MV-4-11 (cell line): ENCODE results near the gene MRTFB.

ENCODE experiments used
- DNase-seq: peaks from one replicate; lab custom pipeline; 2025; lab: John Stamatoyannopoulos, UW

The MRTFB gene

DNA sequence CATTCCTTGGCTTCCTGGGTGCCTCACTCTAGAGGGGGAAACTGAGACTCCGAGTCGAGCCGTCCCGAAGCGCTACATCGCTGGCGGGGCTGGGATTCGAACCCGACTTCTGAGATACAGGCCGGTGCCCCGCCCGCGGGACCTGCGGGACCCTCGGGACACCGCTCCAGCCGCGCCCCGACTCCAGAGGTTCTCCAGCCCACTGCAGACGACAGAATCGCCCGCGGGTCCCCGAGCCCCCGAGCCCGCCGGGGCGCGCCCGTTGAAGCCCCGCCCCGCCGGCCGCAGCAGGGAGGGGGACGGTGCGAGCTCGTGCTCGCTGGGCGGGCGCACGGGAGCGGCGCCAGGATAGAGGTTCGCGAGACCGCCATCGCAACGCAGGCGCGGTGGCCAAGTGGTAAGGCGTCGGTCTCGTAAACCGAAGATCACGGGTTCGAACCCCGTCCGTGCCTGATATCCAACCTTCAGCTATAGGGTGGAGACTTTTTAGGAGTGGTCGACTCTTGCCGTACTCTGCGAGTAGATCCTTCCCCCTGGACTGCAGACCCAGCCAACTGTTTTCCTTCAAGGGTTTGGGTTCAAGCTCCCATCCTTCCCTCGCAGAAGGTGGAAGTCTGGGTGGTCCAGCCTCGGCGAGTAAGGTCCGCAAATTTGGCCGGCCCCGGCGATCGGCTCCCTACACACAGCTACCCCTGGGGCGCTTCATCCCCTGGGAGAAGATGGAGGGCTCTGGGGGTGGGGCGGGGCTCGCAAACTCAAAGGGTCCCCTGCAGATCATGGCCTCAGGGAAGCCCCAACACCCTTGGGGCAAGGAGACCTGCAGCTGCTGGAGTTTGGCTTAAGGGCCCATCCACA is 214.6 kb downstream of the MRTFB start:
- peak; percentile 92 for DNase-seq

DNA sequence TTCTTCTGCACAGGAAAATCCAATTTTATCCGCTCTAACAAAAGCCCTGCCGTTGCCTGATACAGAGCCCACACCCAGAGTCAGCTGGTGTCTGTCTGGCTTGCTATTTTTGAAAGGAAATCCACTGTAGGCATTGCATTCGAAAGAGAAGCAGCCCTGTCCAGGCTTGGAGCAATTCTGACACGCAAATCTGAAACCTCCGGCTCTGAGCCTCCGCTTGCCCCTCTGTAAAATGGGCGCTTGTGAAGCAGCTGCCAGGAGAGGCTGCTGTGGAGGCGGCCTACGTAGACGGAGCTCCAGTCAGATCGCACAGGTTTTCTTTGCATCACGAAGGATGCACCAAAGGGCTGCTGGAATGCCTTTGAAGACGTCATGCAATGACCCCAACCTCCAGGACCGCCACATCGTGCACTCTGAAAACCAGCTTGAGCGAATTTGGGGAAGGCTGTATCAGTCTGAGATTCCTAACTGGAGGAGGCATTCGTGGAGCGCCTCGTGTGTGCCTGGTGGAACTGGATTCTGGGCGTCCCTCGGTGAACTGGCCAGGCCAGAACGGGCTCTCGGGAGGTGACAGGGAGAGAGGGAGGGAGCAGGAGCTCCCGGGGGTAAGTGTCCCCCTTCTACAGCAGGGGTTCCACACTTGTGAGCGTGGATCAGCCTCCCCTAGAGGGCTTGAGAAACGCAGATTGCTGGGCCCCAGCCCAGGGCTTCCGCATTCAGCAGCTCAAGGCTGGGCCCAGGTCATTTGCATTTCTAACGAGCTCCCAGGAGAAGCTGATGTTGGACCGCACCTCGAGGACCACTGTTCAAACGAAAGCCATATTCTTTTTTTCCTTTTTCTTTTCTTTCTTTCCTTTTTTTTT is 215.5 kb downstream of the MRTFB start:
- no peak for DNase-seq

DNA sequence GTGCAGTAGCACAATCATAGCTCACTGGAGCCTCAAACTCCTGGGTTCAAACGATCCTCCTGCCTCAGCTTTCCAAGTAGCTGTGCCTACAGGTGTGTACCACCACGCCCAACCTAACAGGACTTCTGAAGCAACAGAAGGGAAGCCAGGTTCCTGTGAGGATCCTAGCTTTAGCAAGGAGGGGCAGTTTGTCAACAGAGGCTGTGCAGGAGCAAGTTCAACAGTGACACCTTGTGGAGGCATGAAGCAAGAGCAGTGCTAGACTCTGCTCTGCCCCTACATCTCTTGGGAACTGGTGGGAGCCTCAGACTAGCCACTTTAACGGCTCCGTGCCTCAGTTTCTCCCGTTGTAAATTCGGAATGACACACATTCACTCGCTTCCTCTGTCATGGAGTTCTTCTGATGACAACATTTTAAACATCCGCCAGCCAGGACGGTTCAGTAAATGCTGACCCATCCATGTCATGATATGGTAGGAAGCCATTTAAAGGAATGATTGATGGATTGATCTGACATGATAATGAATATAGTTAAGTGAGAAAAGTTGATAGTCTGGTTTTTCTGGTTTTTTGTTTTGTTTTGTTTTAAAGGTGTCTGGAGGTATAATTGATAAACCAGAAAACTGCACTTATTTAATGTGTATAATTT is 218.7 kb downstream of the MRTFB start:
- DNase-seq, result peak; percentile 21

DNA sequence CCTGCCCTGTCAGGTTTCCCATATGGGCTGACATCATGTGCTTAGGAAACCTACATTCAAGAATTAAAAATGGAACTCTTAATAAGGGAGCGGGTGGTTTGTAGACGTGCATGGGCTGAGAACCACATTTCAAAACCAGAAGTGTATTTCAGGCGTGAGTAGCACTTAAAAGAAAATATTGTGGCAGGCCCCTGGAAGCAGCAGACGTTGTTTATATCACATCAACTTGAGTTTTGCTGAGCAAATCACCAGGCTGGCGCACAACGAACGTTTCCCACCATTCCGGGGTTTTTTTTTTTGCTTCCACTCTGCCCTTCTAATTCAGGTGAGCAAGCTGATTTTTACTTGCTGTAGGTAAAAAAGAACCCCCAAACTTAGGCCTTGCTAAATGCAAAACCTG is 220.2 kb downstream of the MRTFB start:
- DNase-seq, result no peak

DNA sequence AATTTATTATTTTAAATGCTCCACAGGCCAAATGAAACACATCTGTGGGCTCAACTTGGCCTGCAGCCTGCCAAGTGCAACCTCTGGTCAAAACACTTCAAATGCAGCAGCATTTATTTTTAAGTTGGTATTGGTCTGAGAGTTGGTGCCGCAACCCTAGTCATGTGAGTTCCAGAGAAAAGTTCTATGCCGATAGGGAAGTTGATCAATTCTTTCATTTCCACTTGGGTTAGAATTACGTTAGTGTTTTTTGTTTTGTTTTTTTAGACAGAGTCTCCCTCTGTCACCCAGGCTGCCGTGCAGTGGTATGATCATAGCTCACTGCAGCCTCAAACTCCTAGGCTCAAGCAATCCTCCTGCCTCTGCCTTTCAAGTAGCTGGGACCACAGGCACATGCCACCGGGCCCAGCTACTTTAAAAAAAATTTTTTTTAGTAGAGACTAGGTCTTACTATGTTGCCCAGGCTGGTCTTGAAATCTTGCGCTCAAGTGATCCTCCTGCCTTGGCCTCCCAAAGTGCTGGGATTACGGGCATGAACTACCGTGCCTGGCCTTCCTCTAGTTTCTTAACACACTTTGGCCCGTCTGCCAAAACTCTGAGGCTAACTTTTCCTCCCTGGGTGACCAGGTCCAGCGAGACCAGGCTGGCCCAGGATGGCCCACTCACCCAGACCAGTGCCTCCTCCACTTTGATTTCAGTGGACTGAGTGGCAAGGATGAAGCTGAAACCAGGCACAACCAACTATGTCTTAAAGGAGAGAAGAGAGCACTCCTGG is 221.1 kb downstream of the MRTFB start:
- peak; percentile 82 for DNase-seq

DNA sequence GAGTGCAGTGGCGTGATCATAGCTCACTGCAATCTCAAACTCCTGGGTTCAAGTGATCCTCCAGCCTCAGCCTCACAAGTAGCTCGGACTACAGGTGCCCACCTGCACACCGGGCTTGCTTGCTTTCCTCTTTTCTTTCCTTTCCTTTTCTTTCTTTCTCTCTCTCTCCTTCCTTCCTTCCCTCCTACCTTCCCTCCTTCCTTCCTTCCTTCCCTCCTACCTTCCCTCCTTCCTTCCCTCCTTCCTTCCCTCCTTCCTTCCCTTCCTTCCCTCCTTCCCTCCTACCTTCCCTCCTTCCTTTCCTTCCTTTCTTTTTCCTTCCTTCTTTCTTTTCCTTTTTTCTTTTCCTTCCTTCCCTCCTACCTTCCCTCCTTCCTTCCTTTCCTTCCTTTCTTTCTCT is 225.5 kb downstream of the MRTFB start:
- no peak for DNase-seq

DNA sequence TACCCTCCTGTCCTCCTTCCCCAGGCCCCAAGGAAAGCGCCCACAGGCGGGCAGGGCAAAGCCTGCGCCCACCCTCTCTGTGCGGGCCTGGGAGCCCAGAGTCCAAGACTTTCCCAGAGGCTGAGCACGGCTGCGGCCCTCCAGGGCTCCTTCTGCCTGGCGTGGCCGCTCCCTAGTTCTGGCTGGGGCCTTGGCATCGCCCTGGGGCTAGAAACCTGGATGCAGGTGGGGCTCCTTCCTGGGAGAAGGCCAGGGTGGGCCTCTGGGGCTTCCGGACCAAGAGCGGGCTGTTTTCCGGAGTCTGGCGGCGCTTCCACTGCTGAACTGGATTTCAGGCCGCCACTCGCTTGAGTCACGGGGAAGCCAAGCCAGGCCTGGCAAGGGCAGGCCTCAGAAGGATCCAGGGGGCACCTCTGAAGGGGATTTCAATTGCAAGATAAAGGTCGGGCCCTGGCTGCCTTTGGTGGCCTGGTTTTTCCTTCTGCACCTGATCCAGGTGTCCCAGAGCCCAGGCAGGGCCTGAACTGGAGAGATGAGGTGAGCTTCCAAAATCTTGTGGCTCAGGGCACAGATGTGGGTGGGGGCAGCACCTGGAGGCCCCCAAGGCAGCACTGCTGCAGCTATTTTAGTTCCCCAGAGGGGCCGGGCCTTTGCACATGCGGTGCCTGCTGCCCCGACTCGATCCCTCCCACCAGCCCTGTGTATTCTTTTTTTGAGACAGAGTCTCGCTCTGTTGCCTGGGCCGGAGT is 227.4 kb downstream of the MRTFB start:
- DNase-seq, result no peak

DNA sequence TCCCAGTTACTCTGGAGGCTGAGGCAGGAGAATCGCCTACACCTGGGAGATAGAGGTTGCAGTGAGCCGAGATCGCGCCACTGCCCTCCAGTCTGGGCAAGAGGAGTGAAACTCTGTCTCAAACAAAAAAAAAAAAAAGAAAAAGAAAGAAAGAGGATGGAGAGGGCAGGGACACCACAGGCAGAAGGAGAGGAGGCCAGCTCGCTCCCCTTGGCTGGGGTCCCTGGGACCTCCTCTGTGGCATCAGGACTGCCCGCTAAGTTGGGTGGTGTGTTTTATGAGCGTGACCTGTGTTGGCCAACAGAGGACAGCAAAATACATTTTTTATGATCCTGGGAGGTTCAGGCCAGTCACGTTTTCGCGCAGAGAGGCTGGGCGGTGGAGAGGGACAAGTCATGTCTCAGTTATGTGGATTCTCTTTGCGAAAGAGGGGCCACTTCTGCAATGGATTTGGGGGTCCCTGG is 229.6 kb downstream of the MRTFB start:
- peak; percentile 27 for DNase-seq

DNA sequence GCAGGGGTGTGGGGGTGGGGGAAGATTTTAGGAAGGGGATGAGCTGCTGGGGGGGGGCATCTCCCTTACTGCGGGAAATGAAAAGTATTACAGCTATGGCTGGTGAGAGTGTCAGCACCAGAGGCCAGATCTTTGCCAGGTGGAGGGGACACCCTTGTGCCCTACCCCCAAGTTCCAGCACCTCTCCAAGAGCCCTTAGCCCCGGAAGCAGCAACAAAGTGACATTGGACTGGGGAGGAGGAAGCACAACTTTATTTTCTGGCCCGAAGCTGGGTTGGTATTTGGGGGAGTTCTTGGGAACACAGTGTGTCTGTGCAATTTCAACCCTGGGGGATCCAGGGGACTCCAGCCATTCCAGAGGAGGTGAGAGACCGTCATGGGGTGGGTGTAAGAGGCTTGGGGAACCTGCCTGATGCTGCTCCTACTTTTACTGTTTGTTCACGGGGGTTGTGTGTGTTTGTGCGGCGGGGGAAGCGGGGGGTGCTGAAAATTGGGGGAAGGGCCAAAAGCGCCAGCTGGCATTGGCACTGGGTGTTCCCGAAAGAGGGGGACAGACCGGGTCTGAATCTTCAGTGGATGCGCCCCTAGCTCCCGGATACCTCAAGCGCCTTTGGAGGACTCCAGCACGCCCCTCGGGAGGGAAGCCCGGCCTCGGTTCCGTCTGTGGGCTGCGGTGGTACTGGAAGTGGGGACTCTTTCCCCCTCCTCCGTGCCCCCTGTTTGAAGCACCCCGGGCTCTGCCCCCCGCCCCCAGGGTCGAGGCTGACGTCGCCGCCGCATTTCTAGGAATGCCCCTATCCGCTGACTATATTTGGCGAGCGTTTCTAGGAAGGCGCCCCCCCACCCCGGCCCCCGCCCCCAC is 230.3 kb downstream of the MRTFB start:
- DNase-seq, result no peak

DNA sequence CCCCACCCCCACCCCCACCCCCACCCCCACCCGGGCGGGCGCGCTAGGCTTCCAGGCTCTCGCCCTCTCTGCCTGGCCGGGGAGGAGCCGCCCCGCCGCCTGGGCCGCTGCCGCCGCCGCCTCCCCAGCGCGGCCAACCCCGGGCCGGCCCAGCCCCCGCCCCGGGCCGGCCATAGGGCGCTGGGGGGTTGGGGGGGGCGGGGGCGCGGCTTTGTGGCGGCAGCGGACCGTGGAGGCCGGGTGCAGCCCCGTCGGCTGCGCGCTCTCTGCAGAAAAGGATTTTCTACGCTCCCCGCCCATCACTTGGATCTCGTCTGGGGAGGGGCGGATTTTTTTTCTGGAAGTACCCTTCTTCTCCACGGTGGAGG is 230.9 kb downstream of the MRTFB start:
- no peak for DNase-seq

DNA sequence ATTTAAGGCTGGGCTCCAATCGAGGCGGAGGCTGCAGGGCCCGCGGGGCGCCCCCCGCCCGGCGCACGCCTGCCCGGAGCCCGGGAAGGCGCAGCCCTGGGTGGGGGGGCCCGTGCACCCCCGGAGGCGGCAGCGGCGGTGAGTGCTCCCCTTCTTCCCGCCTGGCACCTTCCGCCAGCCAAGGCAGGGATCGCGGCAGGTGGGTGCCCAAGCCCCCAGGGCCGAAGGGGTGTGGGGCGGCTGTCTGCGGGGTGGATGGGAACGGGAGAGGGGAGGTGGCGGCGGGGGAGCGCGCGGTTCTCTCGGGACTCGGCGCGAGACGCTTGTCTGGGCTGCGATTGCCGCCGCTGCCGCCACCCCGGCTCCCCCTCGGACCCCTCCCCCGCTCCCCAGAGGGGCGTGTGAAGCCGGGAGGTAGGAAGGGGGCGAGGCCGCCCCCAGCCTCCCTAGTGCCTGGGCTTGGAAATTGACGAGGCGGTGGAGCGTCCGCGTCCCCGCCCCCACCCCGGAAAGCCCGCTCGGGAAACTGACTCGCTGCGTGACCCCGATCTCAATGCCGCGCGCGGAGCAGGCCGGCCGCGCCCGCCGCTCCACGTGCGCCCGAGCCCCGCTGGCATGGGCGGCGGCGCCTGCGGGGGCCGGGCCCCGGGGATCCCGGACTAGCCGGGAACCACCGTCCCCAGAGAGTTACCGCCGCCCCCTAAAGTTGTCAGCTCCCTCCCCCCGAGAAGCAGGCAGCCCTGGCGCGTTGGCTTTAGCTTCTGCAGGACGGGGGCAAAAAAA is 231.5 kb downstream of the MRTFB start:
- DNase-seq, result no peak

DNA sequence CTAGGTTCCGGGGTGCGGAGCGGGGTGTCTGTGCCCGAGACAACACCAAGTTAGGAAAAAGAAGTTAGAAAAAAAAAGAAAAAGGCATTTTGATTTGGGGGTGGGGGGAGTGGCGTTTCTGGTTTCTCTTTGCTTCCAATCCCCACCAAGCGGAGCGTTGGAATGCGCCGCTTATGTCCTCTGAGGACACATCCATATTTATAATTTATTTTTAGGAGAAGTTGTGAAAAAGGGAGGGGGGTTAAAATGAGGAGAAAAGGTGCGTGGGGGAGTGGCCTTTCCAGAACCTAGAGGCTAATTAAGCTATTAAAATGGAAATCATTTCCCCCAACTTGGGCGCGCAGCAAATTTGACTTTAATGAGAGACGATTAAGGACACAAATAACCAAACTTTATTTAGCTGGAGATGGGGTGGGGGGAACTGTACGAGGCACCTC is 232.1 kb downstream of the MRTFB start:
- DNase-seq, result no peak

DNA sequence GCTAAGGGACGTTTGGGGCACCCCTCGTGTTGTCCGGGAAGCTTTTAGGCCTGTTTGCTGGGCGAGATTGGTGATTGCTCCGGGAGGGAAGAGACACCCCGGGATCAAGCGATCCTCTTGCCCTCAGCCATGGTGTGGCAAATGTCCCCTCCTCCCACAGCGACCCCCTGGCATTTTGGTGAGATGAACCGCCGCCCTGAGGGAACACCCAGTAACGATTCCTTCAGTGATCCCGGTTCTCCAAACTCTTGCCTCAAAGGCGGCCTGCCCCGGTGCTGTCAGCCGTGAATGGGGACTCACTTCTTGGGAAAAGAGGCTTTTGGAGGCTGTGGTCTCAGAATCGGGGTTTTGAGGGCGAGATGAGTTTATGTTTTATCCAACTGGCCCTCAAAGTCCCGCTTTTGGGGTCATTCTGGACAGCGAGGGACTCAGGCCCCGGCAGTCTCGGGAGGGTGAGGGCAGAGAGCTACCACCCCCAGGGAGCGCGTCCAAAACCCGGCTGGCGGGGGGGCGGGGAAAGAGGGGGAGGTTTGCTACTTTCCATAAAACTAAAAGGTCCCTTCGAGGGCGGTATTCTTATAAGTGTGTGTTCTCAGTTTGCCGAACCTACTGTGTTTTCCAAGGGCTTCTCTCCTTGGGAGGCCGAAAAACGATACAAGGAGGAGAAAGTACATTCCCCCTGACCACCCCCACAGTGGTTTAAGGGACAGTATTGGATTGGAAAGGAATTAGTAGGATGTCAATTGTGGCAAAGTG is 232.7 kb downstream of the MRTFB start:
- DNase-seq, result no peak

DNA sequence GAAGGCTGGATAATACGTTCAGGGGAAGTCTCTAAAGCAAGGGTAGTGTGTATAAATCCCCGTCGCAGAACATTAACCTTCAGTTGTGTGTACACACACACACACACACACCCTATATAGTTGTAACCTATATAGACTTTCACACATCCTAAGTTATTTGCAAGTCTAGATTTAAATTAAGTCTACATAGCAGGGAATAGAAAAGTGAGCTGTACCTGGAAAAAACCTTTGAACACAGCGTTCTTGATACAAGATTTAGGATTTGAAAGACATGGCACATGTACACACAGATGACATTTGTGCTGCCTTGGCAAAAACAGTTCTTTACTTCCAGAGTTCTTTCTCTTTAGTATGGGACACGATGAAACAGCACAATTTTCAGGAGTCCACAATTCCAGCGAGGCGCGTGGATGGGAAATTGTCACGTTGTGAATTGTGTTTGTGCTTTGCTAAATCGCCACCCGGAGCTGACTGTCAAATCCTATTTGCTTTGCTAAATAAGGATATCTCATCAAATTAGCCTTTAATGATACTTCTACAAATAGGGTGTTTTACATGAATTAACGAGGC is 233.9 kb downstream of the MRTFB start:
- DNase-seq, result no peak

DNA sequence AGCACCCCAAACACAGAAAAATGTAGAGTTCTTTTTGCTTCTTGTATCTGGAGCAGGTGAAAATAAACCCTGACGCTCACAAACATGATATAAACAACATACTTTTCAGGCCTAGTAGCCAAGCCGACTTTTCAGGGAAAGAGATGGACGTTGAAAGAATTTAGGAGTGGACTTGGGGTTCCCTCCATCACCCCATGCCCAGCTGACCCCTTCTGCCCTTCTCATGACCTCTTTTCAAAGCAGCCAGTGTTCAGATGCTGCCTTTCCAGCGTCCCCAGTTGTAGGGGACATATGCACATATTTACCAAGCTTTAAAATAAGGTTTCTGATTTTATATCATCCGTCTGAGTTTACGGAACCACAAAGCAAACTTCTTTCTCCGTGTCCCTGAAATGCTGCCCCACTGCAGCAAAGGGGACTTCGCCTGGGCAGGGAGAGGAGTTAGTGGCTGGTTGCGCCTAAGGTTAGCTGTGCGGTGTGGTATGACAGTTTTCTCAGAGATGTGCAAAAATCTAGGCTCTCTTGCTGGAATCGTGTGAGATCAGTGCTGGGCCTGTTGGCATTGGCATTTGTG is 235.5 kb downstream of the MRTFB start:
- no peak for DNase-seq

DNA sequence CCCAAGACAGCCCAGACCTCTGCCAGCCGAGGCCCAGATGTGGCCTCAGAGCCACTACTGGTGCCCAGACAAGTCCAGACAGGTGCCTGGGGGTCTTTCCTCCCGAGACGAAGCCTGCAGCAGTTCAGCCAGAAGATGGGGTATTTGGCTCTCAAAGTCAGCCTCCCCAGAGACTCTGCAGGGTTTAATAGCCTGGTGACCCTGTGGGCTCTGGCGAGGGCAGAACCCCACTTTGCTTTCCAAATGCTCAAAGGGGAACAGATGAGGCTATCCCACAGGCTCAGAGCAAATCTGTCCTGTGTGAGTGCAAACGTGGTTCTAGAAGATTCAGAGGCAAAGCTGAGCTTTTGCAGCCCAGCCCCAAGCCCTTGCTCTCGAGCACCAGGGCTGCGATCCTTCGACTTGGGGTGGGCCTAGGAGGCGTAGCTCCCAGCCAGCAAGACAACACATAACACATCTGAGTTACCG is 236.0 kb downstream of the MRTFB start:
- no peak for DNase-seq

DNA sequence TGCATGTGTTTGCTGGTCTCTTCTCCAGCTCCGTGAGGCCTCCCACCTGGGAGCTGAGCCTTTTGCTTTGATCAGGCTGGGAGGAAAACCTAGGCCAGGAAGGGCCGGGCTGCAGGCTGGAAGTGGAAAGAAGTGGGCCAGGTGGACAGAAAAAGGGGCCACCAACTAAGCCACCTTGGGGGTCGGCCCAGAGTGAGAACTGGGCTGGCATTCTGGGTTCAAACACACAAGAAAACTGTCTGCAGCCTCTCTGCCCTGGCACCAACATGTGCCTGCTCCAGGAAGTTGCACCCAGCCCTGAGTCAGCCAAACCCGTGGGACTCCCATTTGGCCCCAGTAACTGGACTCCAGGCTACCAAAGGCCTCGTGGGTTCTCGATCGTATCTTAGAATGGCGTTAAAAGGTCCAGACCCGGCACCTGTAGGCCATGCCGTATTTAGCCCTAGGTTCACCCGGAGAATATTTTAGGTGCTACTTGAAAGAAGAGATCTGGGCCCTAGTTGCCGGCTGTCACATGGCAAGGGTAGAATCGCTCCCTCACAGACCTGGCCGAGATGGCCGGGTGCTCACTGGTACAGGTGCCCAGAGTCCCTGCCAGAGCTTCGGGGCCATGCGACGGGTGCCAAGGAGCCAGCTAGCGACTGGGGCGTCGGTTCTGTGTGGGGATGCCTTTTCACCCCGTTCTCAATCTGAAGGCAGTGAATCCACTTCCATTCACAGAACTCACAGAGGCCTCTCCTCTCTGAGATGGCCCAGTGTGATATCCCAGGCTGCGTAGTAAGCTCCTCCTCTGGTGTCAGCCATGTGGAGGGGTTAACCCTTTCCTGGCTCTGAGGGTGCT is 236.6 kb downstream of the MRTFB start:
- no peak for DNase-seq
